PFSK-1 (cell line): ENCODE measurements around the gene SPG7.

ENCODE experiments used
- POLR2AphosphoS5 ChIP-seq: IDR thresholded peaks from 2 replicates; pipeline ENCODE4 v1.6.1; 2012; ENCODE audit warnings: low read depth, mild to moderate bottlenecking, control low read depth, low read length, moderate library complexity
- TAF1 ChIP-seq: IDR thresholded peaks from 2 replicates; pipeline ENCODE4 v1.6.1; 2012; ENCODE audit warnings: low read length, control low read depth, borderline replicate concordance; ENCODE audit not compliant: insufficient read depth

DNA sequence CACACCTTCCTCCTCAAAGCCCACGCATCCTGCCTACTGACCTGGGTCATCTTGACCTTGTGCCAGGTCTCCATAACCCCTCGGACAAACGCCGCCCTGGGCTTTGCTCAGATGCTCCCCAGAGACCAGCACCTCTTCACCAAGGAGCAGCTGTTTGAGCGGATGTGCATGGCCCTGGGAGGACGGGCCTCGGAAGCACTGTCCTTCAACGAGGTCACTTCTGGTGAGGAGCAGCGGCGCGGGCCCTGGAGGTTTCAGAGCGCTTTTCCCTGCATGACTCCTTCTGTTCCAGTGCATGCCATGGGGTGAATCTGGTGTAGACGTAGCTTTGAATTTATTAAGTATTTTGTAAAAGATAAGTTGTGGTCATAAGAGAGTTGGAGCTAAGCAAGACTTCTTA lies 44.7 kb downstream of the SPG7 start:
- no peak for TF ChIP-seq POLR2AphosphoS5
- no peak for TF ChIP-seq TAF1
